H9 (cell line): ENCODE measurements around the gene HORMAD2. TPM values are rescaled to one million over a fixed set of nuclear protein-coding genes. Genes with fewer than 3 reads are reported as not detected.
"Not testable (repeated sequence)": the region's sequence is repeated elsewhere in the genome, so short reads cannot be mapped to it uniquely, and the experiment has no call there.

Experiments used
- DNase-seq: peaks from one replicate; pipeline ENCODE4 v3.0.0-alpha.2; 2017
- H2AFZ ChIP-seq: one replicate; pipeline ENCODE4 v1.6.1; 2013; ENCODE audit warnings: mild to moderate bottlenecking, low read length, control low read depth, moderate library complexity
- H2AK5ac ChIP-seq: 2 replicates; pipeline ENCODE4 v1.6.1; 2013; ENCODE audit warnings: low read length, control low read depth, mixed read lengths; ENCODE audit not compliant: insufficient read length
- H2BK120ac ChIP-seq: one replicate; pipeline ENCODE4 v1.6.1; 2013; ENCODE audit warnings: low read depth, mild to moderate bottlenecking, low read length, control low read depth, inconsistent platforms; ENCODE audit not compliant: poor library complexity, severe bottlenecking
- H2BK12ac ChIP-seq: 2 replicates; pipeline ENCODE4 v1.6.1; 2013; ENCODE audit warnings: low read length, control low read depth, mixed read lengths, low read depth; ENCODE audit not compliant: insufficient read length
- H2BK15ac ChIP-seq: 2 replicates; pipeline ENCODE4 v1.6.1; 2013; ENCODE audit warnings: low read depth, low read length, control low read depth
- H2BK20ac ChIP-seq: one replicate; pipeline ENCODE4 v1.6.1; 2013; ENCODE audit warnings: low read depth, mild to moderate bottlenecking, low read length, control low read depth, inconsistent platforms; ENCODE audit not compliant: poor library complexity, severe bottlenecking
- H2BK5ac ChIP-seq: 2 replicates; pipeline ENCODE4 v1.6.1; 2013; ENCODE audit warnings: low read length, control low read depth, mixed read lengths; ENCODE audit not compliant: insufficient read length
- H3K14ac ChIP-seq: 2 replicates; pipeline ENCODE4 v1.6.1; 2013; ENCODE audit warnings: low read length, control low read depth; ENCODE audit not compliant: insufficient read depth
- H3K18ac ChIP-seq: 2 replicates; pipeline ENCODE4 v1.6.1; 2013; ENCODE audit warnings: low read depth, mild to moderate bottlenecking, mixed read lengths, low read length, control low read depth; ENCODE audit not compliant: insufficient read length
- H3K23ac ChIP-seq: 2 replicates; pipeline ENCODE4 v1.6.1; 2013; ENCODE audit warnings: low read length, control low read depth, mixed read lengths, low read depth; ENCODE audit not compliant: insufficient read length
- H3K23me2 ChIP-seq: 2 replicates; pipeline ENCODE4 v1.6.1; 2013; ENCODE audit warnings: low read depth, mild to moderate bottlenecking, mixed read lengths, low read length, control low read depth; ENCODE audit not compliant: insufficient read length, poor library complexity, severe bottlenecking
- H3K27ac ChIP-seq: 2 replicates; pipeline ENCODE4 v1.5.1; 2013; ENCODE audit warnings: low read length, control low read depth, mixed read lengths, low read depth; ENCODE audit not compliant: insufficient read length
- H3K27me3 ChIP-seq: 2 replicates; pipeline ENCODE4 v1.6.1; 2013; ENCODE audit warnings: low read length, control low read depth, inconsistent platforms; ENCODE audit not compliant: insufficient read depth
- H3K4ac ChIP-seq: 2 replicates; pipeline ENCODE4 v1.6.1; 2013; ENCODE audit warnings: low read depth, mild to moderate bottlenecking, control low read depth, inconsistent platforms, low read length, moderate library complexity
- H3K4me1 ChIP-seq: 2 replicates; pipeline ENCODE4 v1.6.1; 2013; ENCODE audit warnings: low read length, control low read depth, inconsistent platforms; ENCODE audit not compliant: insufficient read depth
- H3K4me2 ChIP-seq: 2 replicates; pipeline ENCODE4 v1.6.1; 2013; ENCODE audit warnings: low read length, control low read depth, mixed read lengths; ENCODE audit not compliant: insufficient read length, insufficient read depth
- H3K56ac ChIP-seq: 2 replicates; pipeline ENCODE4 v1.6.1; 2013; ENCODE audit warnings: low read depth, mild to moderate bottlenecking, mixed read lengths, low read length, control low read depth; ENCODE audit not compliant: insufficient read length
- H3K79me1 ChIP-seq: 2 replicates; pipeline ENCODE4 v1.6.1; 2013; ENCODE audit warnings: low read depth, mild to moderate bottlenecking, moderate library complexity, low read length, control low read depth, inconsistent platforms; ENCODE audit not compliant: insufficient read depth, poor library complexity, severe bottlenecking
- H3K79me2 ChIP-seq: 2 replicates; pipeline ENCODE4 v1.6.1; 2013; ENCODE audit warnings: low read length, control low read depth, inconsistent platforms; ENCODE audit not compliant: insufficient read depth
- H3K9ac ChIP-seq: 2 replicates; pipeline ENCODE4 v1.6.1; 2013; ENCODE audit warnings: low read length, control low read depth, mixed read lengths; ENCODE audit not compliant: insufficient read length; ENCODE audit errors: extremely low read depth
- H3K9me3 ChIP-seq: one replicate; pipeline ENCODE4 v1.6.1; 2013; ENCODE audit warnings: low read depth, low read length, inconsistent platforms; ENCODE audit not compliant: control insufficient read depth
- H3T11ph ChIP-seq: one replicate; pipeline ENCODE4 v1.6.1; 2013; ENCODE audit warnings: mild to moderate bottlenecking, low read length, control low read depth, inconsistent platforms
- H4K20me1 ChIP-seq: one replicate; pipeline ENCODE4 v1.6.1; 2013; ENCODE audit not compliant: control insufficient read depth, insufficient read length, insufficient read depth
- H4K5ac ChIP-seq: 2 replicates; pipeline ENCODE4 v1.6.1; 2013; ENCODE audit warnings: low read depth, mild to moderate bottlenecking, mixed read lengths, low read length, control low read depth; ENCODE audit not compliant: insufficient read length
- H4K8ac ChIP-seq: replicated peaks from 2 replicates; pipeline ENCODE4 v1.6.1; 2013; ENCODE audit warnings: low read length, control low read depth, mixed read lengths, low read depth; ENCODE audit not compliant: insufficient read length
- H4K91ac ChIP-seq: 2 replicates; pipeline ENCODE4 v1.6.1; 2013; ENCODE audit warnings: low read depth, mild to moderate bottlenecking, moderate library complexity, mixed read lengths, low read length, control low read depth; ENCODE audit not compliant: insufficient read length
- H3K27ac Mint-ChIP-seq, 3 experiments: 2 replicates in 2 of 3; 3 replicates in 1 of 3; pipeline ENCODE4 v1.8.0; 2020 to 2021; ENCODE audit warnings: mixed read lengths in 3 of 3, mild to moderate bottlenecking in 1 of 3, moderate library complexity in 1 of 3
- H3K27me3 Mint-ChIP-seq: 2 replicates; pipeline ENCODE4 v1.8.0; 2021; ENCODE audit warnings: low read depth, mild to moderate bottlenecking, moderate library complexity, mixed read lengths
- H3K36me3 Mint-ChIP-seq, 3 experiments: 2 replicates in 2 of 3; 3 replicates in 1 of 3; pipeline ENCODE4 v1.8.0; 2020 to 2021; ENCODE audit warnings: low read depth in 3 of 3, mixed read lengths in 3 of 3; ENCODE audit not compliant: insufficient read depth in 1 of 3
- H3K4me1 Mint-ChIP-seq, 2 experiments: 2 replicates each; pipeline ENCODE4 v1.8.0; 2020; ENCODE audit warnings: mixed read lengths in 2 of 2
- H3K4me3 Mint-ChIP-seq, 2 experiments: 2 replicates in 1 of 2; 3 replicates in 1 of 2; pipeline ENCODE4 v1.8.0; 2020 to 2021; ENCODE audit warnings: mild to moderate bottlenecking in 2 of 2, mixed read lengths in 2 of 2, moderate library complexity in 1 of 2
- H3K9me3 Mint-ChIP-seq, 2 experiments: 2 replicates in 1 of 2; 3 replicates in 1 of 2; pipeline ENCODE4 v1.8.0; 2020; ENCODE audit warnings: mild to moderate bottlenecking in 2 of 2, mixed read lengths in 2 of 2, moderate library complexity in 1 of 2
- CTCF ChIP-seq: fragments of 200-600 bp; sonication (generic); conservative IDR thresholded peaks from 3 replicates; pipeline ENCODE4 v1.8.0; 2021; ENCODE audit warnings: antibody characterized with exemption, mild to moderate bottlenecking
- WGBS: extraction: QIAGEN DNeasy Blood & Tissue Kit; methylation state at CpG from one replicate; pipeline ENCODE4 v1.1.7; 2013; ENCODE audit warnings: missing lambda C conversion rate, low lambda C conversion rate, mixed read lengths; ENCODE audit not compliant: insufficient read length; ENCODE audit errors: extremely low coverage; 5-methylcytosine and 5-hydroxymethylcytosine counted together
- total RNA-seq: library from RNA; stranded (reverse); gene quantifications from 2 replicates; pipeline ENCODE4 v1.2.1, GENCODE V29; 2021

HORMAD2 gene
- total RNA-seq, 1 experiment from 2014 or later: not detected

GRCh38 chr22:30057375-30057774, 22.9 kb upstream of the HORMAD2 start:
- Histone ChIP-seq H2BK20ac (no peak overlapping the region), H3K9me3 (no peaks in the 10 kb centered on the region), H2AFZ (no peak overlapping the region), H3K23me2 (no peaks in the 10 kb centered on the region), H2BK12ac (no peak overlapping the region), H3K79me1 (no peaks in the 10 kb centered on the region), H3K14ac (no peak overlapping the region), H3K27ac (no peak overlapping the region), H4K5ac (no peak overlapping the region), H3K27me3 (no peaks in the 10 kb centered on the region), H4K20me1 (no peaks in the 10 kb centered on the region), H3K4ac (no peak overlapping the region), H2BK5ac (no peak overlapping the region), H3K4me2 (no peak overlapping the region), H2BK120ac (no peak overlapping the region), H3K18ac (no peak overlapping the region), H2BK15ac (no peak overlapping the region), H3K9ac (no peak overlapping the region), H4K8ac (no peak overlapping the region), H3T11ph (no peak overlapping the region), H2AK5ac (no peak overlapping the region), H3K79me2 (no peaks in the 10 kb centered on the region), H3K4me1 (no peaks in the 10 kb centered on the region), H3K56ac (no peak overlapping the region), H3K23ac (no peak overlapping the region), H4K91ac (no peak overlapping the region)
- no peak for DNase-seq
- Mint-ChIP-seq H3K4me1 (no peaks in the 10 kb centered on the region), H3K9me3 (peaks cover 19 to 21% of the 10 kb centered on the region in 2 experiments), H3K4me3 (no peak overlapping the region), H3K27me3 (0 out of 2 replicates have a peak, but pooled peaks cover 2% of the 10 kb centered on the region), H3K36me3 (peaks cover 2 to 9% (median 5%) of the 10 kb centered on the region in 3 experiments; a peak in 6 of 7 replicates), H3K27ac (no peak overlapping the region)
- WGBS: no CpG with 5 or more reads among the region's 1 CpG
- TF ChIP-seq CTCF: no peak

- not testable (repeated sequence) for H3K79me1 ChIP-seq, H3K9ac ChIP-seq, H2BK12ac ChIP-seq, H2BK5ac ChIP-seq, H3K27ac ChIP-seq, H3K14ac ChIP-seq, H2AFZ ChIP-seq, H3K79me2 ChIP-seq, H3K18ac ChIP-seq, H2BK15ac ChIP-seq, H2BK120ac ChIP-seq, H3K9me3 ChIP-seq, H3K4me1 ChIP-seq, H3K27me3 ChIP-seq, H3K56ac ChIP-seq, H3K4me1 Mint-ChIP-seq, H3K27ac Mint-ChIP-seq, H4K5ac ChIP-seq, H3K4me2 ChIP-seq, H2AK5ac ChIP-seq, H3K27me3 Mint-ChIP-seq, H3K23ac ChIP-seq, H4K91ac ChIP-seq, H4K20me1 ChIP-seq, H3K4me3 Mint-ChIP-seq, H2BK20ac ChIP-seq, H3K36me3 Mint-ChIP-seq, H3K4ac ChIP-seq, H3K23me2 ChIP-seq, H3T11ph ChIP-seq, DNase-seq, H4K8ac ChIP-seq
- H3K9me3 Mint-ChIP-seq: peaks cover 22 to 28% of the 10 kb centered on the region in 2 experiments
- no CpG with 5 or more reads among the region's 22 CpGs for WGBS
Measured at GRCh38 chr22:30059346-30060020, 20.8 kb upstream of the HORMAD2 start.
